Erythroblast (primary cell): ENCODE data around the gene CYP27B1.

Experiments
- GATA1 ChIP-seq: IDR thresholded peaks from 2 replicates; pipeline ENCODE4 v1.6.1; 2011; ENCODE audit warnings: low read depth, mild to moderate bottlenecking, control low read depth, low read length, moderate library complexity
- POLR2A ChIP-seq: IDR thresholded peaks from 2 replicates; pipeline ENCODE4 v1.6.1; 2011; ENCODE audit warnings: mild to moderate bottlenecking, low read length

DNA sequence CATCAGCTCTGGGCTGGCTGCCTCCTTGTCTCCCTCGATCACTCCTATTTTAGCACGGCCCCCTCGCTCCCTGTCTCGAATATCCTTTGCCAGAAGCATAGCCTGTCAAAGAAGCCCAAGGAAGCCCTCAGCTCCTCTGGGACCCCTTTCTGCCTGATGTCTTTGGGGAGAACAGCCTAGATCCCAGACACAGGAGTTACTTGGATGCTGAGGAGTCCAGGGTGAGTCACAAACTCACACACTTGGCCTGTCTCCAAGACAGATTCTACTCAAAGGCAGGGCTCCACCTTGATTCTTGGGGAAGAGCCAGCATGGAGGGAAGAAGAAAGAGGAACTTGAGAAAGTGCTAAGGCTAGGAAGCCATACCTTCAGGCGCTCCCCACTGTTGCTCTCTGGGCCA lies 43.6 kb upstream of the CYP27B1 start:
- TF ChIP-seq POLR2A (no peak), GATA1 (no peak)
